Stimulated activated CD4-positive, alpha-beta T cell treated with anti-CD3 and anti-CD28 coated beads, Interleukin-1b, Interleukin-23, amount 100 ng/mL, for 48 hours (primary cell): ENCODE data around the gene SUGCT.

Experiments
- DNase-seq: peaks from one replicate; pipeline ENCODE4 v3.0.0-alpha.2; 2020

The SUGCT gene

GRCh38 chr7:40804477-40805215 lies 669.8 kb downstream of the SUGCT start:
- DNase-seq: no peak

DNA sequence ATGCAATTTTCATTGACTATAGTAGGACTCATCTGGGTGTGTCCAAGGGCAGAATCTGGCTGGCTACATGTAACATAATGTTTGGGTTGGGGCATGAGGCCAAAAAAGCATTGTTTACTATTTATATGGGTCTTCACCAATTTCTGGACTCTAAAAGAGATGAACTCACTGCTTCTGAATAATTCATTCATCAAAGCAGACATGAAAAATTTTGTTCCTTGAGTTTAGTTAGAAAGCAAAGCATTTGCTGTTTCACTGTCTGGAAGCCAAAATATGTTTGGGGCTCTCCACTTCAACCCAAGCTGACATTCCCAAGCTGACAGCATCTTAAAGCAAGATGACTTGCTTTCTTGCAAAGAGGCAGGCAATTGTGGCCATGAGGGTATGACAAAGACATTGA lies 670.6 kb downstream of the SUGCT start:
- no peak for DNase-seq

DNA sequence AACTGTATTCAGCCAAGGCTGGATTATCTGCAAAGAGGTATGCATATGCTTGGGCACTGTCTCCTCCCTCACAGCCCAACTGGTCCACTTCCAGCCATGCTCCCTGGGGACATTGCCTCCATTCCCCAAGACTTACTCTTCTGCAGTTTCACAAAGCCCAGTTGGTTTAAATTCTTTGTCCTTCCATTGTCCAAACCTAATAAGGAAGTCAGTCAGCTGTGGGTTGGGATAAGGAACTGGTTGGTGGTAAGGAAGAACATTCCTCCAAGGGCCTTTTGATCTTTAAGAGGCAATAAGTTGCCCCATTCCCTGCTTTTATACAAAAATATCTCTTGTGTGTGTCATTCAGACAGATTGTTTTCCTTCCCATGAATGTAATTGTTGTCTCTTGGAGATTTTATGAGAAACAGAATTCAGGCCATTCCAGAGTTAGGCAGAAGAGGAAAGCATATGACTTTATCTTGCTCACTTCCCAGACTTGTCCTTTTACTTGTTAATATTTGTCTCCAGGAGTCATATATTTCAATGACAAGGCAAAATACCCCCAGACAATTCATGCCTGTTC lies 673.7 kb downstream of the SUGCT start:
- DNase-seq: no peak

DNA sequence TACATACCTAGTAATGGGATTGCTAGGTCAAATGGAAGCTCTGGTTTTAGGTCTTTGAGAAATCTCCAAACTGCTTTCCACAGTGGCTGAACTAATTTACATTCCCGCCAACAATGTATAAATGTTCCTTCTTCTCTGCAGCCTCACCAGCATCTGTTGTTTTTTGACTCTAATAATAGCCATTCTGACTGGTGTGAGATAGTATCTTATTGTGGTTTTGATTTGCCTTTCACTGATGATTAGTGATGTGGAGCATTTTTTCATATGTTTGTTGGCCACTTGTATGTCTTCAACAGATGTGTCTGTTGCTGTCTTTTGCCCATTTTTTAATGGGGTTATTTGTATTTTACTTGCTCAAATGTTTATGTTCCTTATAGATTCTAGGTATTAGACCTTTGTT lies 675.5 kb downstream of the SUGCT start:
- DNase-seq: no peak

DNA sequence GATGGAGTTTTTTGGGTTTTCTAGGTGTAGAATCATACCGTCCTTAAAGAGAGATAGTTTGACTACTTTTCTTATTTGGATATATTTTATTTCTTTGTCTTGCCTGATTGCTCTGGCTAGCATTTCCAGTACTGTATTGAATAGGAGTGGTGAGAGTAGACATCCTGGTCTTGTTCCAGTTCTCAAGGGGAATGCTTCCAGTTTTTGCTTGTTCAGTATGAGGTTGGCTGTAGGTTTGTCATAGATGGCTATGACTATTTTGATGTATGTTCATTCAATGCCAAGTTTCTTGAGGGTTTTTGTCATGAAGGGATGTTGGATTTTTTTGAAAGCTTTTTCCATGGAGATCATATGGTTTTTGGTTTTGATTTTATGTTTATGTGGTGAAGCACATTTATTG lies 676.9 kb downstream of the SUGCT start:
- DNase-seq: no peak

DNA sequence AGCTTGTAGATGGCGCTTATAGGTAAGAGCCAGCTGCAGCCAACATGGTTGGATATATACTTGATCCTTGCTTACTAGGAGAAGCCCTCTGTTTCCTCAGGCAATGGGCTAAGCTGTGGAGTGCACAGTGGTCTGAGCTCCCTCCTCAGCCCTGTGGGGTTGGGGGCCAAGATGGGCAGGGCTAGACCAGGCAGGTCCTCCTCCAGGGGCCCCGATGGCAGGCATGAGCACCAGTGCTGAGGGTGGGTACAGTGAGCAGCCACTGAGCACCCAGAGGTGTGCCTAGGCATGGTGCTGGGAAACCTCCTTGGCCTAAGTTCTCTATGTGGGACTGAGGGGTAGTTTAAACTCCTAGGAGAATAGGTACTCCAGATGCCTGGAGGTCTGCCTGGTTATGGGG lies 680.2 kb downstream of the SUGCT start:
- DNase-seq: no peak

DNA sequence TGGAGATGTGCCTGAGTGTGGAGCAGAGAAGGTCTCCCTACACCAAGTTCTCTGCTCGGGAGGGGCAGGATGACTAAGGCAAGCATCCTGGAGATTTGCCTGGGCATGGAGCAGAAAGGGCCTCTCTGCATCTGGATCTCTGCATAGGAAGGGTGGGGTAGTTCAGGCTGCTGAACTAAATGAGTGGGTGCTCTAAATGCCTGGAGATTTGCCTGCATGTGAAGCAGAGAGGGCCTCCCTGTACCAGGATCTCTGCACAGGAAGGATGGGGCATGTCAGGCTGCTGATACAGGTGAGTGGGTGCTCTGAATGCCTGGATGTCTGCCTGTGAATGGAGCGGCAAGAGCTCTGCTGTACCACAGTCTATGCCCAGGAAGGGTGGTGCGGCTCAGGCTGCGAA lies 680.7 kb downstream of the SUGCT start:
- no peak for DNase-seq

DNA sequence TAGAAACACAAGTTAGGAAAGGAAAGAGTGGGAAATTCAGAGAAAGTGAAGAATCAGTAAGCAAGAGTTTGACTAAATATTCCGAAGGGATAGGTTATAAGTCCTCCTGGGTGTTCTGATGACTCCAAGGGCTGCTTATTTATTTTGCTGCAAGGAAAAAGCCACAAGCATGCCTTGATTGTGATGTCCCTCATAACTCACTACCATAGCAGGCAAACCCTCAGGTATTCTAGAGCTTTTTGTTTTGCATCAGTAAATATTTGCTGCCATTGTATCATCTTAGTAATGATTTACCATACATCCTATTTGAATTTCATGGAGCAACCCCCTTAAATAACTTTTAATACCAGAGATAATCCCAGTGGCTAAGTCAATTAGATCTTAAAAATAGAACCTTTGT lies 688.1 kb downstream of the SUGCT start:
- no peak for DNase-seq

DNA sequence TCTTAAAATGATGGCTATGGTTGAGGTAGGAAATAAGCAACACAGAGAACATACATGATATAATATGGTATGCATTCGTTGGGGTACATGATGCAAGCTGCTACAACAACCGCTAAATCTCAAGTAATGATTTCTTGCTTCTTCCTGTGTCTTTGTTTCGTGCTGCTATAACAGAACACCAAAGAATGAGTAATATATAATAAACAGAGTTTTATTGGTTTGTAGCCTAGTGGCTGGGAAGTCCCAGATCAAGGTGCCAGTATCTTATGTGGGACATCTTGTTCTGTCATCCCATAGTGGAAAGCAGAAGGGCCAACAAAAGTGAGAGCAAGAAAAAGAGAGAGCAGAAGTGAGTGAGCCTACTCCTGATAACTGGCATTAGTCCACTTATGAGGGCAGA lies 689.7 kb downstream of the SUGCT start:
- no peak for DNase-seq

DNA sequence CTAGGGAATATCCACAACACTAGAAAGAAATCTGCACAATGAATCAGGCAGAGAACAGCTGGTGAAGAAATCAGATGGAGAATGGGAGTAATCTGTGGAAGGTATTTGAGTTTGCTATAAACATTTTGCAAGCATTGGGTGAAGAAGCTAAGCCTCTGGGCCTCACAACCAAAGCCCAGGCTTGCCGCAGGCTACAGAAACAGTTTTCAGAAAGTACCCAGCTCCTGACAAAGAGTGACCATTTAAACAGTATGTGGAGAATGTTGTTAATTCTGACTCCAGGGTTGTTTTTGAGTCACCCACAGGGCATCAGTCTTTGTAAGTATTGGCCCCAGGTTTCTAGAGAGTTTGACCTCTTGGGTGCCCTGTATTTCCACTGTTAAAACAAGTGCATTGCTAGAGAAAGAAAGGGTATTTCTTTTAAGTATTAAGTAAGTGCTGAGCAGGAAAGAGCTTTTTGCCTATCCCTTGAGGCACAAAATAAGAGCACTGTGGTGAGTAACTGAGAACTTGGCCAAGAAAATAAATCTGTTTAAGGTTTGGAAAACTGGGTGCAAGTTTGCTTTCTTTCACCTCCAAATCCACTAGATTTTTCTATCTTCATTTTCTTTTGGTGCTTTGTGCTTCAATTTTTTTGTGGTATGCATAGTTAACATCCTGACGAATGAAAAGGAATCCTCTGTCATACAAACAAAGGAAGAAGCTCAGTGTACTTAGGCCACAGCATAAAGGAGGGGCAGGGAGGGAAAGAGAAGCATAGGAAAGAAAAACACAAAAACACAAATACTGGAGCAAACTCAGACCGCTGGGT lies 691.8 kb downstream of the SUGCT start:
- DNase-seq: no peak

GRCh38 chr7:40827222-40828085 lies 692.6 kb downstream of the SUGCT start:
- no peak for DNase-seq

GRCh38 chr7:40828686-40829600 lies 694.1 kb downstream of the SUGCT start:
- DNase-seq: no peak

- no peak for DNase-seq
Observed at GRCh38 chr7:40833191-40833887, 698.5 kb downstream of the SUGCT start.

GRCh38 chr7:40833888-40834234 lies 699.1 kb downstream of the SUGCT start:
- DNase-seq: no peak

DNA sequence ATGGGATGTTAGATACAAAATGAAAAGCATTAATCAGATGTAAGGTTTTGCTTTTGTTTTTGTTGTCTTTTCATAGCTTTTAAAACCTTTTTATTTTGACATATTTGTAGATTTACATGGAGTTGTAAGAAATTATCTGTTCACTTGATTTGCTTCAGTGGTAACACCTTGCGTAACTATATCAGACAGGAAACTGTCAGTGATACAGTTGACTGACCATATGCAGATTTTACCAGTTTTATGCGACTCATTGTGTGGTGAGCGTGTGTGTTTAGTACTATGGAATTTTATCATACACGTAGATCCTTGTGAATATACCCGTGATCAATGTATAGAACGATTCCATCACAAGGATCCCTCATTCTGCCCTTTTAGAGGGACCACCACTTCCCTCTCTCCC lies 701.4 kb downstream of the SUGCT start:
- DNase-seq: no peak

- DNase-seq: no peak
Observed at GRCh38 chr7:40839881-40840280, 705.1 kb downstream of the SUGCT start.

GRCh38 chr7:40840990-40841389 lies 706.2 kb downstream of the SUGCT start:
- no peak for DNase-seq

GRCh38 chr7:40842641-40843040 lies 707.8 kb downstream of the SUGCT start:
- no peak for DNase-seq

GRCh38 chr7:40843338-40843985 lies 708.7 kb downstream of the SUGCT start:
- no peak for DNase-seq

DNA sequence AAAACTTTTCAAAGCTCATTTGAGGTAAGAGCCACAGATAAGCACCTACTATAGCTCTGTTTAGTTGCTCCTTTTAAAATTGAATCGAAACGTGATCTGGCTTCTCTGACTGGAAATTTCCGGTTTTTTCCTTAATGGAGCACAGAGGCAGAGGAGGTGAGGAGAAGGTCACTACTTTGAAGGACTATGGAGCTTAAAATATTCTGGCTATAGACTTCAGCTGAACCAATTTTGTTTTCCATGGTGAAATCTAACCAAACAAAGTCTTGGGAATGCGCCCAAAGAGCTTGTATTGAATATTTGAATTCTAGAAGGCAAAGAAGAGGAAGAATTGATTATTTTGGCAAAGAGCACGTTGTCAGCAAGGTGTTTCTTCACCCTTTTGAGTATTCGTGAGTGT lies 711.1 kb downstream of the SUGCT start:
- no peak for DNase-seq

GRCh38 chr7:40847921-40848320 lies 713.1 kb downstream of the SUGCT start:
- DNase-seq: no peak
